ENCODE data around the gene BIRC6.

- TF ChIP-seq ZNF565 (CRISPR knock-in tag; conservative IDR thresholded peaks at IDR 0.05; ENCODE audit: low read depth) (no peak), ZC3H10 (CRISPR knock-in tag; IDR thresholded peaks at IDR 0.05) (no peak), OSR1 (CRISPR knock-in tag; IDR thresholded peaks at IDR 0.05) (no peak), BACH2 (CRISPR knock-in tag; IDR thresholded peaks at IDR 0.05; ENCODE audit: borderline replicate concordance) (no peak), ARNTL (CRISPR knock-in tag; IDR thresholded peaks at IDR 0.05; ENCODE audit: borderline replicate concordance, low read depth) (no peak), ISL1 (CRISPR knock-in tag; IDR thresholded peaks at IDR 0.05) (no peak), TOX (CRISPR knock-in tag; IDR thresholded peaks at IDR 0.05; ENCODE audit: borderline replicate concordance) (no peak), CREB5 (CRISPR knock-in tag; IDR thresholded peaks at IDR 0.05; ENCODE audit: low read depth) (no peak), ZFP30 (CRISPR knock-in tag; IDR thresholded peaks at IDR 0.05) (no peak)
Observed at GRCh38 chr2:32452338-32453064, 95.7 kb downstream of the BIRC6 start.

All from SK-N-SH treated with all-trans-retinoic acid at 6 μM for 48 hours (cell line).